Osteocyte (in vitro differentiated cells): Measurements from ENCODE around the gene DTWD2. TPM values are rescaled to one million over a fixed set of nuclear protein-coding genes. Genes with fewer than 3 reads are reported as not detected.

Experiments used
- DNase-seq: peaks from one replicate; pipeline ENCODE4 v3.0.0; 2021; ENCODE audit warnings: mixed read lengths; ENCODE audit not compliant: unreplicated experiment; ENCODE audit errors: extremely low spot score
- H3K27ac Mint-ChIP-seq: one replicate; pipeline ENCODE4 v1.8.0; 2021; ENCODE audit warnings: mild to moderate bottlenecking, mixed read lengths; ENCODE audit not compliant: unreplicated experiment
- H3K27me3 Mint-ChIP-seq: one replicate; pipeline ENCODE4 v1.8.0; 2021; ENCODE audit warnings: mixed read lengths; ENCODE audit not compliant: unreplicated experiment
- H3K36me3 Mint-ChIP-seq: one replicate; pipeline ENCODE4 v1.8.0; 2021; ENCODE audit warnings: mixed read lengths; ENCODE audit not compliant: unreplicated experiment
- H3K4me1 Mint-ChIP-seq: one replicate; pipeline ENCODE4 v1.8.0; 2021; ENCODE audit warnings: mixed read lengths; ENCODE audit not compliant: unreplicated experiment
- H3K4me3 Mint-ChIP-seq: one replicate; pipeline ENCODE4 v1.8.0; 2021; ENCODE audit warnings: mild to moderate bottlenecking, moderate library complexity, mixed read lengths; ENCODE audit not compliant: unreplicated experiment
- H3K9me3 Mint-ChIP-seq: one replicate; pipeline ENCODE4 v1.8.0; 2021; ENCODE audit warnings: mixed read lengths; ENCODE audit not compliant: unreplicated experiment
- total RNA-seq: library from RNA; stranded (reverse); gene quantifications from 2 replicates; pipeline ENCODE4 v1.2.1, GENCODE V29; 2021
- TF ChIP-seq, protein P1 (sequence below): fragments of 200-600 bp; sonication (generic); IDR thresholded peaks from 2 replicates; pipeline ENCODE4 v1.5.0; 2021; ENCODE audit warnings: antibody characterized with exemption, mild to moderate bottlenecking, moderate library complexity

The DTWD2 gene
- total RNA-seq, 1 donor from 2014 or later: 5.8 TPM

DNA sequence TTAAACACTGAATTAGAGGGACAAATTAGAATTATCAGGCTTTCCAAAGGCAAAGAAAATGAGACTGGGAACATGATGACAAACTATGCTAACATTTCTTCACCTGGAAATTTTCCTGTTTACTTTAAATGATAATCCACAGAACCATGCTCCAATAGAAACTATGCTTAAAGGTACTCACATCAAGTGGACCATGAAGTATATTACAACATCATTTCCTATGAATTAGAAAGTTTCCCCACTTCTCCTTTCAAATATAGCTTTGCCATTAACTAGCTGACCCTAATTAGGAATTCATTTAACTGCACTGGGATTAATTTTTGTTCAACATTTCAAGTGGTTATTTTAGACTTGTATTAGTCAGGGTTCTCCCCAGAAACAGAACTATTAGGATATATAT is 81.4 kb downstream of the DTWD2 start:
- no peak for DNase-seq
- H3K27me3 Mint-ChIP-seq: no peaks in the 10 kb centered on the region
- peaks cover 1% of the 10 kb centered on the region for H3K4me1 Mint-ChIP-seq
- H3K4me3 Mint-ChIP-seq: no peak overlapping the region
- no peaks in the 10 kb centered on the region for H3K9me3 Mint-ChIP-seq
- TF ChIP-seq, protein P1, sequence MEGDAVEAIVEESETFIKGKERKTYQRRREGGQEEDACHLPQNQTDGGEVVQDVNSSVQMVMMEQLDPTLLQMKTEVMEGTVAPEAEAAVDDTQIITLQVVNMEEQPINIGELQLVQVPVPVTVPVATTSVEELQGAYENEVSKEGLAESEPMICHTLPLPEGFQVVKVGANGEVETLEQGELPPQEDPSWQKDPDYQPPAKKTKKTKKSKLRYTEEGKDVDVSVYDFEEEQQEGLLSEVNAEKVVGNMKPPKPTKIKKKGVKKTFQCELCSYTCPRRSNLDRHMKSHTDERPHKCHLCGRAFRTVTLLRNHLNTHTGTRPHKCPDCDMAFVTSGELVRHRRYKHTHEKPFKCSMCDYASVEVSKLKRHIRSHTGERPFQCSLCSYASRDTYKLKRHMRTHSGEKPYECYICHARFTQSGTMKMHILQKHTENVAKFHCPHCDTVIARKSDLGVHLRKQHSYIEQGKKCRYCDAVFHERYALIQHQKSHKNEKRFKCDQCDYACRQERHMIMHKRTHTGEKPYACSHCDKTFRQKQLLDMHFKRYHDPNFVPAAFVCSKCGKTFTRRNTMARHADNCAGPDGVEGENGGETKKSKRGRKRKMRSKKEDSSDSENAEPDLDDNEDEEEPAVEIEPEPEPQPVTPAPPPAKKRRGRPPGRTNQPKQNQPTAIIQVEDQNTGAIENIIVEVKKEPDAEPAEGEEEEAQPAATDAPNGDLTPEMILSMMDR: no peak
- no peaks in the 10 kb centered on the region for H3K36me3 Mint-ChIP-seq
- H3K27ac Mint-ChIP-seq: no peak overlapping the region

DNA sequence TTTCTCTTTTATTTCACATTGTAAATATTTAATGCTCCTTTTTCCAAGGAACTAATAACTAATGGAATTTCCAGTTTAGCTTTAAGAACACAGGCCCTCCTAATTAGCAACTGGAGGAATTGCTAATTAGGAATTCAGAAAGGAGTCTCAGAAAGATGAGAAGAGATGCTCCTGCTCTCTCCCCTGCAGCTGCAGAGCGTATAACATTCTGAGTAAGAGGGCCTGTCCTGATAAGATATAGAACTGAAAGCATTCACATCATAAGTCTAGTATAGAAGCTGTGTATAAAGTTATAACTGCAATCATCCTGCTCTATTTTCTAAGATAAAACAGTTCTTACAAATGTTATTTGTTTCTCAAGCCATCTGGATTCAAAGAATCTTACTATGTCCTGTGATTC is 83.2 kb downstream of the DTWD2 start:
- H3K36me3 Mint-ChIP-seq: no peaks in the 10 kb centered on the region
- H3K27ac Mint-ChIP-seq: no peak overlapping the region
- no peaks in the 10 kb centered on the region for H3K27me3 Mint-ChIP-seq
- DNase-seq: no peak
- no peaks in the 10 kb centered on the region for H3K9me3 Mint-ChIP-seq
- H3K4me1 Mint-ChIP-seq: peaks cover 1% of the 10 kb centered on the region
- TF ChIP-seq, protein P1: no peak
- no peak overlapping the region for H3K4me3 Mint-ChIP-seq

DNA sequence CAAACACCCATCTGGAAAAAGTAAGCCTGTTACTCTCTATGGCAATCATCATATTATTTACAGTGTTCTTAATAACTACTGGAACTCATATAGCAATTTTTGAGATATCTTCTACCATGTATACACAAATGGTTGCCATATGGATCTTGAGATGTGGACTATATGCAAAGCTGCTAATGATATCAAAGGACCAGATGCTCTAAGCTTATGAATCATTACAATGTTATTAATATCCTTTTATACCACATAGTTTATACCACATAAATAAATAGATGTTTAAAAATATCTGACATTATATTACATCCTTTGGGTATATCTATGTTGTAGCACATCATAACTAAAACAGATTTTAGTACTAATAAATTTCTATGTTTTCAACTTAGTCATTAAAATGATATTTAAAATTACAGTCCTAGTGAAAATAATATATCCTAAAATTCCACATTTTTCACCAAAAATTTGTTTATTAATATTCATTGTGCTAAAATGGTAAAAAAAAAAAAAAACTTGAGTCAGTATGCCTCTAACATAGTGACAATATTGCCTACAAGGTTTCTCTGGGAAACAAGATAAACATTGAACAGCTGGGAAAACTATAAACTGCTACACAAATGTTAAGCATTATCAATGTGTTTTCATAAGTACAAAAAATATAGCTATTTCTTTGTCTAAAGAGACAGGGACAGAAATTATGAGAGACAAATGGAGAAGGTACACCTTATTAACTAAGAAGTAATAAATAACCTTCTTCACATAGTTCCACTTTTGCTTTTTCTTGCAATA is 85.5 kb downstream of the DTWD2 start:
- peaks cover 2% of the 10 kb centered on the region for H3K36me3 Mint-ChIP-seq
- H3K9me3 Mint-ChIP-seq: no peaks in the 10 kb centered on the region
- no peak for DNase-seq
- TF ChIP-seq, protein P1: no peak
- peaks cover 1% of the 10 kb centered on the region for H3K4me1 Mint-ChIP-seq
- no peak overlapping the region for H3K27ac Mint-ChIP-seq
- H3K4me3 Mint-ChIP-seq: no peak overlapping the region
- H3K27me3 Mint-ChIP-seq: no peaks in the 10 kb centered on the region

DNA sequence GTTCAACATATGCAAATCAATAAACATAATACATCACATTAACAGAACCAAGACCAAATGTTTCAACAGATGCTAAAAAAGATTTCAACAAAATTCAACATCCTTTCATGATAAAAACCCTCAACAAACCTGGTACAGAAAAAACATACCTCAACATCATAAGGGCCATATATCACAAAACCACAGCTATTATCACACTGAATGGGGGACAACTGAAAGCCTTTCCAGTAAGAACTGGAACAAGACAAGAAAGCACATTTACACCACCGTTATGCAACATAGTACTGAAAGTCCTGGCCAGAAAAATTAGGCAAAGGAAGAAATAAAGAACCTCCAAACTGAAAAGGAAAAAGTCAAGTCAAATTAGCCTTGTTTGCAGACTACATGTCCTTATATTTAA is 93.6 kb downstream of the DTWD2 start:
- Mint-ChIP-seq H3K27me3 (no peaks in the 10 kb centered on the region), H3K4me3 (no peak overlapping the region), H3K4me1 (peaks cover 2% of the 10 kb centered on the region), H3K27ac (no peak overlapping the region), H3K9me3 (no peaks in the 10 kb centered on the region), H3K36me3 (peaks cover 4% of the 10 kb centered on the region)
- TF ChIP-seq, protein P1: no peak
- no peak for DNase-seq

DNA sequence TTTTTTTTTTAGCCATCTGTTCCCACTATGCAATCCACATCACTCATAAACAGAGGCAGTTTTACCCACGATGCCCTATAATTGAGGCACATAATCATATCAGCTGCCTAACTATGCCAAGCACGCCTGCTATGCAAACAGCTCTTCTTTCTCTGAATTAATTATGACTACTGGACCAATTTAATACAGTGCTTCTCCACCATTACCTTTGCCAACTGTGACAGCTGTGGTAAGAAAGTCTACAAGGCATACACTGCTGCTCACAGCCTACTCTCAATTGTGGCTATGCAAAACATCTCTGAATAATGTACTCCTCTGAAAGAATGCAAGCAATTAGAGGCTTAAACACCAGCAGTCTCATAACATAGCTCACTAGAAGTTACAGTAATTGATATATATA is 97.1 kb downstream of the DTWD2 start:
- H3K4me1 Mint-ChIP-seq: peaks cover 1% of the 10 kb centered on the region
- no peaks in the 10 kb centered on the region for H3K27me3 Mint-ChIP-seq
- H3K27ac Mint-ChIP-seq: no peak overlapping the region
- no peak overlapping the region for H3K4me3 Mint-ChIP-seq
- TF ChIP-seq, protein P1: no peak
- DNase-seq: no peak
- no peaks in the 10 kb centered on the region for H3K9me3 Mint-ChIP-seq
- peaks cover 3% of the 10 kb centered on the region for H3K36me3 Mint-ChIP-seq
